ENCODE results near the gene EIPR1. TPM values are rescaled to one million over a fixed set of nuclear protein-coding genes. Genes with fewer than 3 reads are reported as not detected.

The EIPR1 gene
- total RNA-seq, 1 donor from 2014 or later, result 27.8 TPM

DNA sequence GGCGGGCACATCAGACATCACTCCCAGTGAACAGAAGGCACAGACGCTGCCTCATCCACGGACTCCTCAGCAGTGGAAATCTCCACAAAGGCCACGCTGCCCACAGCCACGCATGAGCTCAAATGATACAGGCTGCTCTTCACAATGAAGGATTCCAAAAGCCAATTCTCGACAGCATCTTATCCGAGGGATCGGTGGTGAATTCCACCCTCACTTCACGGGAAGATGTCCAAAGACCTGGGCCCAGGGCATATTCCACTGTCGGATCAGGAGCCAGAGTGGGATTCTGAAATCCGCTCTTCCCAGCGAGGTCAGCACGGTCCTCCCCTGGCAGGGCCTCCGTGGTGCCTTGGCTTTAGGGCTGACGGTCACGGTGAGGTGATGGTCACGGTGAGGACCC lies 55.8 kb downstream of the EIPR1 start:
- Mint-ChIP-seq H3K36me3 (ENCODE audit: low read depth, unreplicated experiment) (peaks cover 17% of the 10 kb centered on the region), H3K9me3 (ENCODE audit: unreplicated experiment) (no peaks in the 10 kb centered on the region), H3K4me1 (ENCODE audit: low read depth, unreplicated experiment) (peaks cover 1% of the 10 kb centered on the region), H3K27me3 (ENCODE audit: low read depth, unreplicated experiment) (no peaks in the 10 kb centered on the region), H3K27ac (ENCODE audit: unreplicated experiment) (no peak overlapping the region), H3K4me3 (ENCODE audit: unreplicated experiment) (no peak overlapping the region)
- H3K4me2 ChIP-seq (ENCODE audit: low read length), result no peak overlapping the region
- H3K27ac ChIP-seq (ENCODE audit: low read depth, low read length), result no peak overlapping the region
- no peak for FAIRE-seq
- no peak for TF ChIP-seq EZH2 (IDR thresholded peaks at IDR 0.05; ENCODE audit: insufficient read depth, low read length)
- TF ChIP-seq, protein P1, sequence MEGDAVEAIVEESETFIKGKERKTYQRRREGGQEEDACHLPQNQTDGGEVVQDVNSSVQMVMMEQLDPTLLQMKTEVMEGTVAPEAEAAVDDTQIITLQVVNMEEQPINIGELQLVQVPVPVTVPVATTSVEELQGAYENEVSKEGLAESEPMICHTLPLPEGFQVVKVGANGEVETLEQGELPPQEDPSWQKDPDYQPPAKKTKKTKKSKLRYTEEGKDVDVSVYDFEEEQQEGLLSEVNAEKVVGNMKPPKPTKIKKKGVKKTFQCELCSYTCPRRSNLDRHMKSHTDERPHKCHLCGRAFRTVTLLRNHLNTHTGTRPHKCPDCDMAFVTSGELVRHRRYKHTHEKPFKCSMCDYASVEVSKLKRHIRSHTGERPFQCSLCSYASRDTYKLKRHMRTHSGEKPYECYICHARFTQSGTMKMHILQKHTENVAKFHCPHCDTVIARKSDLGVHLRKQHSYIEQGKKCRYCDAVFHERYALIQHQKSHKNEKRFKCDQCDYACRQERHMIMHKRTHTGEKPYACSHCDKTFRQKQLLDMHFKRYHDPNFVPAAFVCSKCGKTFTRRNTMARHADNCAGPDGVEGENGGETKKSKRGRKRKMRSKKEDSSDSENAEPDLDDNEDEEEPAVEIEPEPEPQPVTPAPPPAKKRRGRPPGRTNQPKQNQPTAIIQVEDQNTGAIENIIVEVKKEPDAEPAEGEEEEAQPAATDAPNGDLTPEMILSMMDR (IDR thresholded peaks at IDR 0.05; ENCODE audit: insufficient read depth, low read depth, low read length), result no peak
- H3K36me3 ChIP-seq (ENCODE audit: insufficient read depth, low read length), result no peaks in the 10 kb centered on the region
- H3K4me3 ChIP-seq (ENCODE audit: insufficient read depth, low read depth, low read length), result no peak overlapping the region
- peaks cover 65% of the 10 kb centered on the region for H4K20me1 ChIP-seq (ENCODE audit: insufficient read depth, low read length)
- DNase-seq (ENCODE audit: low read depth), result no peak
- no peaks in the 10 kb centered on the region for H3K9me3 ChIP-seq (ENCODE audit: insufficient read depth, low read depth, low read length)
- H3K4me1 ChIP-seq (ENCODE audit: insufficient read depth, low read length), result no peaks in the 10 kb centered on the region
- no peak overlapping the region for H2AFZ ChIP-seq (ENCODE audit: low read depth, low read length)
- H3K9ac ChIP-seq (ENCODE audit: low read length), result no peak overlapping the region
- H3K79me2 ChIP-seq (ENCODE audit: insufficient read depth, low read length), result peaks cover 15% of the 10 kb centered on the region
- no peaks in the 10 kb centered on the region for H3K27me3 ChIP-seq (ENCODE audit: insufficient read depth, low read length)

DNA sequence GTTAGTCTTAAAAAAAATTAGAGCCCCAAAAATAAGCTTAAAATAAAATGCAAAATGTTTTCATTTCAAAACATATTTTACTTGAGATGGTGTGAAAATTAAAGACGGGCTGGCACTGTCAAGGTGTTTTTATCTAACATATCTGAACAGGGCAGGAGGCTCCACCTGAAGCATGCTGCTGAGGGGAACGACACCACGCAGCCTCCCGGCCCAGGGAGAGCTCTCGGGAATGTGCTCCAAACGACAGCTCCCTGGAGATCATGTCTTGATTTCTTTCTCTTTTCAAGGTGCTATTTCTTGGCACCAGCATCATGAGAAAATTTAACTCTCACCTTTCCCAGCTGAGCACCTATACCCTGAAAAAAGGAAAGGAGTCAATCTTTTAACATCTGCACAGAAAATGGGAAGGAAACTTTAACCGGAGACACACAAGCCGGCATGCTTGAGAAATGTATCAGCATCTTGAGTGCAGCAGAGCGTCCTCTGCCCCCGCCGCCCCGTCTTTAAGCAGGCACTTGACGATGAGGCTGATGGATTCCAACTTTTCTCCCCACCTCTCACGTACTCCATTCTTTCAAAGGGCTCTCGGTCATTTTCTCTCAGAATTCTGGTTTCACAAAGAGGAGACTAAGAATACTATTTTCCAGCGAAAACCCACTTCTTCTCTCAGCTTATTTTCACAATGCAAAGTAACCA lies 56.6 kb downstream of the EIPR1 start:
- Histone ChIP-seq H3K9me3 (ENCODE audit: insufficient read depth, low read depth, low read length) (no peaks in the 10 kb centered on the region), H3K27me3 (ENCODE audit: insufficient read depth, low read length) (no peaks in the 10 kb centered on the region), H3K4me1 (ENCODE audit: insufficient read depth, low read length) (no peaks in the 10 kb centered on the region), H2AFZ (ENCODE audit: low read depth, low read length) (no peak overlapping the region), H3K9ac (ENCODE audit: low read length) (no peak overlapping the region), H3K79me2 (ENCODE audit: insufficient read depth, low read length) (peaks cover 20% of the 10 kb centered on the region), H3K4me3 (ENCODE audit: insufficient read depth, low read depth, low read length) (no peak overlapping the region), H3K4me2 (ENCODE audit: low read length) (no peak overlapping the region), H3K36me3 (ENCODE audit: insufficient read depth, low read length) (no peaks in the 10 kb centered on the region), H4K20me1 (ENCODE audit: insufficient read depth, low read length) (peaks cover 71% of the 10 kb centered on the region), H3K27ac (ENCODE audit: low read depth, low read length) (no peak overlapping the region)
- FAIRE-seq (no peak), DNase-seq (ENCODE audit: low read depth) (peak; percentile 16)
- Mint-ChIP-seq H3K4me1 (ENCODE audit: low read depth, unreplicated experiment) (peaks cover 1% of the 10 kb centered on the region), H3K9me3 (ENCODE audit: unreplicated experiment) (no peaks in the 10 kb centered on the region), H3K4me3 (ENCODE audit: unreplicated experiment) (no peak overlapping the region), H3K36me3 (ENCODE audit: low read depth, unreplicated experiment) (peaks cover 14% of the 10 kb centered on the region), H3K27me3 (ENCODE audit: low read depth, unreplicated experiment) (no peaks in the 10 kb centered on the region), H3K27ac (ENCODE audit: unreplicated experiment) (no peak overlapping the region)
- no peak for TF ChIP-seq EZH2 (IDR thresholded peaks at IDR 0.05; ENCODE audit: insufficient read depth, low read length)
- TF ChIP-seq, protein P1 (IDR thresholded peaks at IDR 0.05; ENCODE audit: insufficient read depth, low read depth, low read length), result no peak
